ENCODE results near the gene AHCYL2. TPM values are rescaled to one million over a fixed set of nuclear protein-coding genes. Genes with fewer than 3 reads are reported as not detected.

AHCYL2 gene
- total and polyA plus RNA-seq, 2 of the 8 experiments (the other 6 are each of a cell fraction or from before 2014, with no cell fraction given): 20.7 to 25.4 TPM

- no peak for TF ChIP-seq RNF2 (IDR thresholded peaks at IDR 0.05; ENCODE audit: borderline replicate concordance, low read depth, low read length, missing control alignments, poor library complexity, severe bottlenecking)
- TF ChIP-seq BRCA1 (IDR thresholded peaks at IDR 0.05; ENCODE audit: low read depth, low read length): no peak
- no peak for TF ChIP-seq SIN3A (conservative IDR thresholded peaks at IDR 0.05 in 1 of 2, IDR thresholded peaks at IDR 0.05 in 1 of 2; ENCODE audit: low read depth in 1 of 2, low read length in 2 of 2)
- no peak for TF ChIP-seq BCL11A (IDR thresholded peaks at IDR 0.05; ENCODE audit: low read depth in 2 of 2, low read length in 2 of 2)
Measured at GRCh38 chr7:129465080-129465479, 240.2 kb downstream of the AHCYL2 start (continued).
